Measurements from ENCODE around the gene INF2. TPM values are rescaled to one million over a fixed set of nuclear protein-coding genes. Genes with fewer than 3 reads are reported as not detected.
A peak's percentile ranks its signal among the peaks of the same experiment; 100 is the strongest.

The INF2 gene
- total RNA-seq, 3 donors from 2014 or later = 132 to 216 (median 176) TPM

GRCh38 chr14:104688505-104689108, 811 bp upstream of the INF2 start:
- peak overlapping the region; percentile 91 for H3K4me3 ChIP-seq
- no peak for TF ChIP-seq CTCF (IDR thresholded peaks at IDR 0.05)
- no peaks in the 10 kb centered on the region for H3K9me3 ChIP-seq
- DNase-seq (peak; percentile 77 to 80 (median 80)), ATAC-seq (peak; percentile 28)
- H3K36me3 ChIP-seq (ENCODE audit: low read depth) = no peaks in the 10 kb centered on the region
- intact Hi-C loops (cut with DNase I, micrococcal nuclease) = no loop called here
- H3K4me1 ChIP-seq (ENCODE audit: low read depth) = peaks cover 52% of the 10 kb centered on the region

- ATAC-seq = peak; percentile 39
- DNase-seq = peak; percentile 81 to 83 (median 83)
- no peaks in the 10 kb centered on the region for H3K9me3 ChIP-seq
- H3K4me3 ChIP-seq = peak overlapping the region; percentile 91
- H3K36me3 ChIP-seq (ENCODE audit: low read depth) = no peaks in the 10 kb centered on the region
- TF ChIP-seq CTCF (IDR thresholded peaks at IDR 0.05) = no peak
- peaks cover 63% of the 10 kb centered on the region for H3K4me1 ChIP-seq (ENCODE audit: low read depth)
- intact Hi-C loops (cut with DNase I, micrococcal nuclease) = no loop called here
Measured at GRCh38 chr14:104689881-104690711, 678 bp downstream of the INF2 start.

DNA sequence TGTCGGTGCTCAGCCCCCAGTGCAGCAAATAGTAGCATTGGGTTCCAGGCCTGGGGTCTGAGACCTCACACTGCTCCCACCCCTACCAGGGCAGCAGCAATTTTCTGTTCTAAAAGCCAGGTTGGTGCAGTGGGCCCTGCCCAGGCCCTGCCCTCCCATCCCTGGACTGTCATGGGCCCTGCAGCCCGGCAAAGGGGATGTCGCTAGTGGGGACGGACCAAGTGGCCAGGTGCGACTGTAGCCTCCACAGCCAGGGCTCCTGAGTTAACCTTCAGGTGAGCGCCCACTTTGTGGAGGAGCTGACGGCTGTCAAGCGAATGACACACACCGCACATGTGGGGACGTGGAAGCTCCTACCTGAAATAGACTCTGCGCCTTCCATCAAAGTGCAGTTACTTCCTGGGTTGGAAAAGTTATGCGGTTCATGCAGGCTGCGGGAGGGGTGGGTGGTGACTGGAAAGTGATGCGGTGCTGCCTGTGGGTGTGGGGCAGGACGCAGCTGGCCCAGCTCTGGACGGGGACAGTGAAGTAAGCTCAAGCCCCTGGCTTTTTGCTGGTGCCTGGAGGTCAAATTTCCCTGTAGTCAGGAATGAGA, 1.5 kb downstream of the INF2 start:
- Histone ChIP-seq H3K4me3 (no peak overlapping the region), H3K9me3 (no peaks in the 10 kb centered on the region), H3K36me3 (ENCODE audit: low read depth) (no peaks in the 10 kb centered on the region), H3K4me1 (ENCODE audit: low read depth) (peaks cover 63% of the 10 kb centered on the region)
- DNase-seq (peak in 1 of 3 donors; percentile 60), ATAC-seq (no peak)
- TF ChIP-seq CTCF (IDR thresholded peaks at IDR 0.05) = no peak
- intact Hi-C loops (cut with DNase I, micrococcal nuclease) = no loop called here

GRCh38 chr14:104691546-104692260, 2.3 kb downstream of the INF2 start:
- H3K4me3 ChIP-seq = no peak overlapping the region
- intact Hi-C loops (cut with DNase I, micrococcal nuclease) = no loop called here
- TF ChIP-seq CTCF (IDR thresholded peaks at IDR 0.05) = no peak
- no peaks in the 10 kb centered on the region for H3K9me3 ChIP-seq
- peaks cover 59% of the 10 kb centered on the region for H3K4me1 ChIP-seq (ENCODE audit: low read depth)
- no peaks in the 10 kb centered on the region for H3K36me3 ChIP-seq (ENCODE audit: low read depth)
- peak in 1 of 3 donors; percentile 52 for DNase-seq
- no peak for ATAC-seq

DNA sequence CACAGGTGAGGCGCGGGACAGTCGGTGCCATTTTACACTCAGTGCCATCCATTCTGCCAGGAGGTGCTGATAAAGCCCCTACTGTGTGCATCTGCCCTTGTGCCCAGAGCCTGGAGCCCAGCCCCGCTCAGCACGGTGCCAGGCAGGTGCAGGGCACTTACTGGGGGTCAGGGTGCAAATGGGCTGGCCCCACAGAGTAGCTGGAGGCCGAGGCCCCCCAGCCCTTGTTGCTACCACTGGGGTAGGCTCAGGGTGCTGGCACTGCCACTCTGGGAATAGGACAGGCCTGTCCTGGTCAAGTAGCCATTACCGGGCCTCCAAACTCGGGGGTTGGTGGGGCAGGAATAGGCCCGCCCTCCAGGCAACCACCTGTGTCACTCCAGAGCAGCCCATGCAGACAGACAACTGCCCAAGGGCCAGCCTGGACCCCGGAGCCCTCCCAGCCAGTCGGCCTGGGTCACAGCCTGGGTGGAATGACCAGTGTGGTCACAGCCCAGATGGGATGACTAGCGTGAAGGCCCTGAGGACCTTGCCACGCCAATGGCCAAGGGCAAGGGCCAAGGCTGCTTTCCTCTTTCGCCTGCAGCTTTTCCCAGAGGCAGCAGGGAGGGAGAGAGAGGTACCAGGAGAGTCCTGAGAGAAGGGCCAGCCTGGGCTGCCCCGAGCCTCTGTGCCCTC, 3.0 kb downstream of the INF2 start:
- intact Hi-C loops (cut with DNase I, micrococcal nuclease) = no loop called here
- DNase-seq (peak in 1 of 3 donors; percentile 50), ATAC-seq (no peak)
- Histone ChIP-seq H3K36me3 (ENCODE audit: low read depth) (no peaks in the 10 kb centered on the region), H3K9me3 (no peaks in the 10 kb centered on the region), H3K4me3 (no peak overlapping the region), H3K4me1 (ENCODE audit: low read depth) (peaks cover 57% of the 10 kb centered on the region)
- no peak for TF ChIP-seq CTCF (IDR thresholded peaks at IDR 0.05)
